ENCODE results near the gene FOLH1. TPM values are rescaled to one million over a fixed set of nuclear protein-coding genes. Genes with fewer than 3 reads are reported as not detected.
"Not testable (repeated sequence)": the region's sequence is repeated elsewhere in the genome, so short reads cannot be mapped to it uniquely, and the experiment has no call there.

The FOLH1 gene
- total and polyA plus RNA-seq, 2 of the 8 experiments (the other 6 are each of a cell fraction or from before 2014, with no cell fraction given), result 0.56 TPM; not detected in 1

DNA sequence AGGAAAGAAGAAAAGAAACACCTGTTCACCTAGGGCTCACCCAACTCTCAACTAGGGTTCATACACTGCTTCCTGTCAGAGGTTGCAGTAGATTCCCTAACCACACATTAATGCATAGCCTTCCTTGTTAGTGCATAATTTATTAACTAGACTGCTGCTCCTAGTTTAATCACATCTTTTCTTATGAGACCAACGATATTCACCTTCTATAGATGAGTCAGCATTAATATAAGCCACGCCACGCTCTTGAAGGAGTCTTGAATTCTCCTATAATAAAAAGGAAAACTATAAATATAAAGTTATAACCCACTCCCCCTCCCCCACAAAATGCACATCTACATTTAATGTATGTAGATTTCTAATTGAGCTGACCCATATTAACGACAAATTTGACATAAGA lies 39.4 kb downstream of the FOLH1 start:
- H3K4me3 ChIP-seq (ENCODE audit: extremely low read depth in 1 of 4, insufficient read depth in 2 of 4, low read depth in 3 of 4, low read length in 4 of 4); H3K79me2 ChIP-seq (ENCODE audit: control insufficient read depth in 1 of 2, insufficient read depth in 2 of 2, low read length in 2 of 2); H4K91ac ChIP-seq (replicated peaks; ENCODE audit: insufficient read length, low read length); H2BK12ac ChIP-seq (ENCODE audit: low read depth, low read length); POLR2A ChIA-PET (ENCODE audit: partially characterized antibody); H3K14ac ChIP-seq (ENCODE audit: insufficient read length); H3K36me3 ChIP-seq (ENCODE audit: control insufficient read depth in 2 of 4, insufficient read depth in 4 of 4, low read length in 3 of 4); DNase-seq (ENCODE audit: low read depth in 1 of 2, low spot score in 2 of 2); H3K79me1 ChIP-seq (ENCODE audit: low read depth, low read length); H4K20me1 ChIP-seq (replicated peaks in 1 of 2; ENCODE audit: control insufficient read depth in 1 of 2, insufficient read depth in 2 of 2, low read length in 2 of 2); H3K27me3 ChIP-seq (replicated peaks in 1 of 4; ENCODE audit: control insufficient read depth in 3 of 4, extremely low read depth in 1 of 4, insufficient read depth in 3 of 4, low read length in 3 of 4); H2BK15ac ChIP-seq (ENCODE audit: low read length); H3K27ac ChIP-seq (ENCODE audit: low read depth, low read length); H3K18ac ChIP-seq (ENCODE audit: extremely low read depth, low read length); H3K23ac ChIP-seq (ENCODE audit: insufficient read length); H4K5ac ChIP-seq (ENCODE audit: insufficient read length, low read depth, low read length); H3K23me2 ChIP-seq (ENCODE audit: low read depth, low read length); CTCF ChIA-PET (ENCODE audit: partially characterized antibody); H2BK5ac ChIP-seq (ENCODE audit: low read depth, low read length); H3K56ac ChIP-seq (replicated peaks; ENCODE audit: insufficient read length, low read depth, low read length); H3K4me1 ChIP-seq (replicated peaks in 1 of 4; ENCODE audit: control insufficient read depth in 3 of 4, insufficient read depth in 4 of 4, low read length in 3 of 4); H2BK120ac ChIP-seq (replicated peaks; ENCODE audit: low read depth, low read length); H3K4me2 ChIP-seq (ENCODE audit: insufficient read depth in 1 of 2, low read depth in 2 of 2, low read length in 2 of 2); H2AK5ac ChIP-seq (ENCODE audit: low read depth, low read length); H2BK20ac ChIP-seq (ENCODE audit: low read length); H2AFZ ChIP-seq (ENCODE audit: low read length); H4K8ac ChIP-seq (ENCODE audit: extremely low read depth, insufficient read depth, low read length); FAIRE-seq; H3K4ac ChIP-seq (replicated peaks; ENCODE audit: insufficient read length, low read depth, low read length); H3K9ac ChIP-seq (replicated peaks in 1 of 4; ENCODE audit: extremely low read depth in 1 of 4, low read depth in 3 of 4, low read length in 3 of 4): not testable (repeated sequence)
- peaks cover 9 to 19% of the 10 kb centered on the region in 2 experiments; a peak in 2 of 4 replicates for H3K9me3 ChIP-seq (ENCODE audit: insufficient read depth in 2 of 2, low read depth in 1 of 2, low read length in 1 of 2)
- 77% methylated on average over 4 of the region's 4 CpGs; no CpG with 5 or more reads in 1 of the 2 experiments for WGBS, 2 experiments (ENCODE audit: extremely low coverage in 1 of 2, insufficient coverage in 1 of 2, insufficient read length in 1 of 2, insufficient replicate concordance in 2 of 2, low coverage in 1 of 2, low lambda C conversion rate in 2 of 2, missing lambda C conversion rate in 1 of 2)

Data from H1 (cell line).